ENCODE results near the gene PTPRT.

GRCh38 chr20:43170771-43171170 is 18.9 kb downstream of the PTPRT start:
- TF ChIP-seq CTCF (IDR thresholded peaks at IDR 0.05): no peak
- no peak for TF ChIP-seq POLR2A (IDR thresholded peaks at IDR 0.05)

Measured in Peyer's patch (tissue), 4 donors.